Left colon (tissue), 2 donors: ENCODE data around the gene ANO7. TPM values are rescaled to one million over a fixed set of nuclear protein-coding genes. Genes with fewer than 3 reads are reported as not detected.

Experiments used
- total RNA-seq, 2 donors: library from RNA; stranded (reverse); fragmentation: NEBNext Ultra II Directional; extraction: Animal tissue kit (Norgen Biotek cat#: 25700); gene quantifications; one replicate each; pipeline ENCODE4 v1.2.1, GENCODE V29; 2021
- donor health status: DM: no; HTN: no; CAD: no.
- donor health status: DM: yes; HTN: yes; CAD: no.

ANO7 gene
- total RNA-seq, 2 donors from 2014 or later, result 75.4 to 114 TPM

Other genes starting within 250 kb of the ANO7 start
- gene SNED1, start 190.1 kb upstream of the ANO7 start, total RNA-seq, result 10 to 100 TPM in 1 of 2 donors, 1 to 10 TPM in 1; 9.4 to 10.1 TPM
- gene MTERF4, start 86.4 kb upstream of the ANO7 start, total RNA-seq, result 10 to 100 TPM; 27.7 to 28.7 TPM
- 10 to 100 TPM; 12.3 to 14.8 TPM for gene PASK, start 39.2 kb upstream of the ANO7 start, total RNA-seq
- gene PPP1R7, start 38.2 kb upstream of the ANO7 start, total RNA-seq, result 10 to 100 TPM; 56.0 to 58.7 TPM
- gene HDLBP, start 127.0 kb downstream of the ANO7 start, total RNA-seq, result 100 to 1,000 TPM; 390 to 417 TPM
- 100 to 1,000 TPM; 245 to 254 TPM for gene SEPTIN2, start 127.2 kb downstream of the ANO7 start, total RNA-seq
- gene FARP2, start 167.6 kb downstream of the ANO7 start, total RNA-seq, result 100 to 1,000 TPM; 126 to 138 TPM